ENCODE results near the gene IFNE. TPM values are rescaled to one million over a fixed set of nuclear protein-coding genes. Genes with fewer than 3 reads are reported as not detected.
"Not testable (repeated sequence)": the region's sequence is repeated elsewhere in the genome, so short reads cannot be mapped to it uniquely, and the experiment has no call there.

IFNE gene
- polyA plus RNA-seq, 1 experiment: 0.28 TPM

GRCh38 chr9:21461377-21461776, 20.7 kb downstream of the IFNE start:
- no peak for TF ChIP-seq CTCF (IDR thresholded peaks at IDR 0.05; ENCODE audit: insufficient read depth, low read depth, low read length)
- no peak overlapping the region for H3K4me3 ChIP-seq (ENCODE audit: low read depth, low read length)
- H3K36me3 ChIP-seq (ENCODE audit: control insufficient read depth, insufficient read depth, low read length): peaks cover 3% of the 10 kb centered on the region
- POLR2A ChIA-PET: no interaction called here
- CTCF ChIA-PET: interaction anchor here (0.7 to 1.0 kb wide), 4 partner anchors 27 to 329 kb away, joined by 3 to 5 read pairs (median 3); no protein-coding TSS in a partner anchor
- no peak for DNase-seq (ENCODE audit: low read depth)
- no peaks in the 10 kb centered on the region for H3K27me3 ChIP-seq (ENCODE audit: control insufficient read depth, insufficient read depth, low read length)

GRCh38 chr9:21455320-21455719, 26.8 kb downstream of the IFNE start:
- peak; percentile 77 for TF ChIP-seq CTCF (IDR thresholded peaks at IDR 0.05; ENCODE audit: insufficient read depth, low read depth, low read length)
- no peaks in the 10 kb centered on the region; the same call in 1 of the 2 replicates for H3K36me3 ChIP-seq (ENCODE audit: control insufficient read depth, insufficient read depth, low read length)
- ChIA-PET CTCF (interaction anchor here (0.6 to 4.0 kb wide), 18 partner anchors 8 to 334 kb away, joined by 3 to 53 read pairs (median 4); no protein-coding TSS in a partner anchor), POLR2A (no interaction called here)
- no peak for DNase-seq (ENCODE audit: low read depth)
- H3K4me3 ChIP-seq (ENCODE audit: low read depth, low read length): no peak overlapping the region
- H3K27me3 ChIP-seq (ENCODE audit: control insufficient read depth, insufficient read depth, low read length): no peaks in the 10 kb centered on the region

- CTCF ChIA-PET: interaction anchor here (1.3 to 4.0 kb wide), 5 partner anchors 20 to 335 kb away, joined by 6 to 53 read pairs (median 8); no protein-coding TSS in a partner anchor
- DNase-seq (ENCODE audit: low read depth): peak; percentile 20
- POLR2A ChIA-PET: no interaction called here
- no peaks in the 10 kb centered on the region for H3K27me3 ChIP-seq (ENCODE audit: control insufficient read depth, insufficient read depth, low read length)
- no peak for TF ChIP-seq CTCF (IDR thresholded peaks at IDR 0.05; ENCODE audit: insufficient read depth, low read depth, low read length)
- H3K4me3 ChIP-seq (ENCODE audit: low read depth, low read length): no peak overlapping the region
- no peaks in the 10 kb centered on the region; the same call in 1 of the 2 replicates for H3K36me3 ChIP-seq (ENCODE audit: control insufficient read depth, insufficient read depth, low read length)
These were observed 28.0 kb downstream of the IFNE start for GRCh38 chr9:21454149-21454548.

- Histone ChIP-seq H3K4me3 (ENCODE audit: low read depth, low read length) (no peak overlapping the region), H3K36me3 (ENCODE audit: control insufficient read depth, insufficient read depth, low read length) (no peaks in the 10 kb centered on the region; the same call in 1 of the 2 replicates), H3K27me3 (ENCODE audit: control insufficient read depth, insufficient read depth, low read length) (no peaks in the 10 kb centered on the region)
- CTCF ChIA-PET: interaction anchor here (4.0 kb wide), 1 partner anchor 18 kb away, joined by 53 read pairs; no protein-coding TSS in a partner anchor
- POLR2A ChIA-PET: no interaction called here
- no peak for DNase-seq (ENCODE audit: low read depth)
- TF ChIP-seq CTCF (IDR thresholded peaks at IDR 0.05; ENCODE audit: insufficient read depth, low read depth, low read length): no peak
These were observed 29.4 kb downstream of the IFNE start for GRCh38 chr9:21452681-21453080.

GRCh38 chr9:21450733-21451394, 31.2 kb downstream of the IFNE start:
- peak; percentile 17 for DNase-seq (ENCODE audit: low read depth)
- Histone ChIP-seq H3K36me3 (ENCODE audit: control insufficient read depth, insufficient read depth, low read length) (no peaks in the 10 kb centered on the region; the same call in 1 of the 2 replicates), H3K4me3 (ENCODE audit: low read depth, low read length) (no peak overlapping the region), H3K27me3 (ENCODE audit: control insufficient read depth, insufficient read depth, low read length) (no peaks in the 10 kb centered on the region)
- TF ChIP-seq CTCF (IDR thresholded peaks at IDR 0.05; ENCODE audit: insufficient read depth, low read depth, low read length): no peak
- ChIA-PET POLR2A (no interaction called here), CTCF (no interaction called here)

GRCh38 chr9:21449312-21449711, 32.8 kb downstream of the IFNE start:
- POLR2A ChIA-PET; H3K27me3 ChIP-seq (ENCODE audit: control insufficient read depth, insufficient read depth, low read length); H3K36me3 ChIP-seq (ENCODE audit: control insufficient read depth, insufficient read depth, low read length); DNase-seq (ENCODE audit: low read depth); H3K4me3 ChIP-seq (ENCODE audit: low read depth, low read length): not testable (repeated sequence)
- CTCF ChIA-PET: interaction anchor here (0.6 kb wide), 1 partner anchor 328 kb away, joined by 3 read pairs; no protein-coding TSS in a partner anchor

Data from BJ (cell line).